Lung (tissue), 12 donors: ENCODE measurements around the gene TSPAN17. TPM values are rescaled to one million over a fixed set of nuclear protein-coding genes. Genes with fewer than 3 reads are reported as not detected.

ENCODE experiments used
- ATAC-seq: fragments of 200-7000 bp; cut with Tn5 transposase; one replicate; pipeline ENCODE4 v1.9.1; 2020; ENCODE audit warnings: moderate number of reproducible peaks; ENCODE audit not compliant: insufficient read depth, low FRiP score
- DNase-seq, 3 donors: peaks; one replicate each; pipeline ENCODE4 v3.0.0-alpha.2; 2013 to 2017
- H3K27ac ChIP-seq, 2 donors: one replicate each; pipeline ENCODE4 v1.5.1; 2013; ENCODE audit warnings: mild to moderate bottlenecking in 2 of 2, moderate library complexity in 2 of 2, control low read depth in 1 of 2, inconsistent platforms in 1 of 2, low read depth in 1 of 2, low read length in 1 of 2
- H3K27me3 ChIP-seq, 3 donors: one replicate each; pipeline ENCODE4 v1.5.1; 2013; ENCODE audit warnings: low read length in 2 of 3; ENCODE audit not compliant: control insufficient read depth in 3 of 3, insufficient read depth in 3 of 3
- H3K36me3 ChIP-seq, 4 donors: one replicate each; pipeline ENCODE4 v1.5.1; 2013; ENCODE audit warnings: low read length in 4 of 4, mild to moderate bottlenecking in 1 of 4, moderate library complexity in 1 of 4; ENCODE audit not compliant: control insufficient read depth in 4 of 4, insufficient read depth in 4 of 4
- H3K4me1 ChIP-seq, 5 donors: one replicate each; pipeline ENCODE4 v1.5.1; 2013; ENCODE audit warnings: low read length in 5 of 5, mild to moderate bottlenecking in 2 of 5, moderate library complexity in 1 of 5; ENCODE audit not compliant: control insufficient read depth in 5 of 5, insufficient read depth in 5 of 5
- H3K4me3 ChIP-seq: one replicate; pipeline ENCODE4 v1.5.1; 2013; ENCODE audit warnings: mild to moderate bottlenecking, control low read depth, moderate library complexity
- H3K9ac ChIP-seq, 2 donors: one replicate each; pipeline ENCODE4 v1.5.1; 2013; ENCODE audit warnings: low read length in 2 of 2, control low read depth in 1 of 2; ENCODE audit not compliant: insufficient read depth in 1 of 2
- H3K9me3 ChIP-seq, 4 donors: one replicate each; pipeline ENCODE4 v1.5.1; 2013; ENCODE audit warnings: low read length in 3 of 4, mild to moderate bottlenecking in 1 of 4, moderate library complexity in 1 of 4; ENCODE audit not compliant: control insufficient read depth in 4 of 4, insufficient read depth in 3 of 4
- CTCF ChIP-seq: IDR thresholded peaks from 2 replicates; pipeline ENCODE4 v1.5.1; 2012; ENCODE audit warnings: mild to moderate bottlenecking; ENCODE audit errors: control extremely low read depth, extremely low read depth
- WGBS, 2 donors: extraction: QIAGEN DNeasy Blood & Tissue Kit; methylation state at CpG; one replicate each; pipeline ENCODE4 v1.1.7; 2013; 5-methylcytosine and 5-hydroxymethylcytosine counted together
- polyA plus RNA-seq, 2 donors: library from polyadenylated mRNA; stranded (reverse); fragments of 200-250 nt; gene quantifications; one replicate each; pipeline ENCODE4 v1.2.1, GENCODE V29; 2013
- total RNA-seq, 2 donors: library from RNA; depleted of rRNA in 1 of 2; stranded (reverse); fragments of >200 nt in 1 of 2; gene quantifications; one replicate each; pipeline ENCODE4 v1.2.1, GENCODE V29; 2014 to 2021
- donor health status: control.
- donor health status: control.
- donor health status: Bipolar disorder and iron deficiency.
- donor health status: healthy.
- donor health status: DM: yes; HTN: yes; CAD: no.

The TSPAN17 gene
- total and polyA plus RNA-seq, 4 donors: 14.8 to 37.4 (median 27.8) TPM

GRCh38 chr5:176674799-176675198, 27.5 kb downstream of the TSPAN17 start:
- Histone ChIP-seq H3K27me3 (peaks cover 0 to 12% (median 5%) of the 10 kb centered on the region in 3 donors), H3K9ac (no peak overlapping the region), H3K27ac (no peak overlapping the region), H3K9me3 (peaks cover 0 to 2% (median 0%) of the 10 kb centered on the region in 4 donors), H3K4me3 (no peak overlapping the region), H3K36me3 (no peaks in the 10 kb centered on the region), H3K4me1 (peaks cover 0 to 27% (median 4%) of the 10 kb centered on the region in 5 donors)
- DNase-seq (no peak), ATAC-seq (no peak)
- WGBS, 2 donors: 87 to 88% methylated on average over 17 of the region's 17 CpGs
- TF ChIP-seq CTCF: no peak

GRCh38 chr5:176675676-176676360, 28.5 kb downstream of the TSPAN17 start:
- H3K9me3 ChIP-seq: peaks cover 0 to 2% (median 0%) of the 10 kb centered on the region in 4 donors
- TF ChIP-seq CTCF: no peak
- ATAC-seq (no peak), DNase-seq (peak in 2 of 3 donors; percentile 20 to 33)
- WGBS, 2 donors: 67 to 76% methylated on average over 19 of the region's 19 CpGs
- peaks cover 0 to 17% (median 8%) of the 10 kb centered on the region in 3 donors for H3K27me3 ChIP-seq
- no peak overlapping the region for H3K4me3 ChIP-seq
- H3K36me3 ChIP-seq: no peaks in the 10 kb centered on the region
- no peak overlapping the region for H3K27ac ChIP-seq
- peaks cover 0 to 36% (median 4%) of the 10 kb centered on the region in 5 donors for H3K4me1 ChIP-seq
- H3K9ac ChIP-seq: no peak overlapping the region

GRCh38 chr5:176676361-176676824, 29.1 kb downstream of the TSPAN17 start:
- no peak overlapping the region for H3K9ac ChIP-seq
- TF ChIP-seq CTCF: no peak
- H3K4me1 ChIP-seq: peaks cover 0 to 36% (median 4%) of the 10 kb centered on the region in 5 donors
- ATAC-seq (no peak), DNase-seq (peak in 1 of 3 donors; percentile 12)
- H3K9me3 ChIP-seq: peaks cover 0 to 2% (median 0%) of the 10 kb centered on the region in 4 donors
- peaks cover 0 to 23% (median 10%) of the 10 kb centered on the region in 3 donors for H3K27me3 ChIP-seq
- 48 to 52% methylated on average over 10 of the region's 10 CpGs for WGBS, 2 donors
- no peak overlapping the region for H3K4me3 ChIP-seq
- H3K27ac ChIP-seq: no peak overlapping the region
- H3K36me3 ChIP-seq: no peaks in the 10 kb centered on the region
